ENCODE data around the gene METTL25B. TPM values are rescaled to one million over a fixed set of nuclear protein-coding genes. Genes with fewer than 3 reads are reported as not detected.

The METTL25B gene
- total and polyA plus RNA-seq, 10 of the 15 experiments (the other 5 are each of a cell fraction or from before 2014, with no cell fraction given): 5.9 to 25.2 (median 13.5) TPM

GRCh38 chr1:156746728-156747631 is 18.7 kb downstream of the METTL25B start:
- Histone ChIP-seq H3K27ac (ENCODE audit: control insufficient read depth, insufficient read depth) (peak overlapping the region; percentile 99), H3K27me3 (replicated peaks in 1 of 2; ENCODE audit: control insufficient read depth in 2 of 2, insufficient read depth in 2 of 2, low read length in 1 of 2) (no peaks in the 10 kb centered on the region), H3K9ac (ENCODE audit: control insufficient read depth, insufficient read depth, low read length) (peak overlapping the region; percentile 98), H3K79me2 (ENCODE audit: control insufficient read depth, insufficient read depth, low read length) (peaks cover 71% of the 10 kb centered on the region), H3K4me2 (ENCODE audit: control insufficient read depth, insufficient read depth) (peak overlapping the region; percentile 99), H3K36me3 (ENCODE audit: control insufficient read depth in 2 of 2, insufficient read depth in 2 of 2, low read length in 1 of 2) (peaks cover 22 to 23% of the 10 kb centered on the region in 2 experiments), H4K20me1 (ENCODE audit: control insufficient read depth, insufficient read depth) (no peaks in the 10 kb centered on the region), H3K4me3 (peak overlapping the region; percentile 99), H2AFZ (ENCODE audit: control insufficient read depth, low read depth, low read length) (no peak overlapping the region), H3K4me1 (ENCODE audit: control insufficient read depth, insufficient read depth, low read length) (peaks cover 15% of the 10 kb centered on the region), H3K9me3 (replicated peaks; ENCODE audit: control insufficient read depth, insufficient read depth, low read length) (no peaks in the 10 kb centered on the region)
- FAIRE-seq (no peak), ATAC-seq (peak; percentile 61), DNase-seq (ENCODE audit: low read depth, low spot score) (no peak)
- 7% methylated on average over 20 of the region's 29 CpGs for WGBS (ENCODE audit: insufficient coverage, insufficient replicate concordance, low lambda C conversion rate, missing lambda C conversion rate)
- RAD21 ChIA-PET (ENCODE audit: unreplicated experiment): interaction anchor here (1.0 to 2.2 kb wide), 2 partner anchors 20 to 57 kb away, joined by 4 to 12 read pairs; partner anchors contain the start of gene METTL25B
- intact Hi-C loops (cut with micrococcal nuclease; ENCODE audit: unreplicated experiment): loop anchor here (10.0 kb wide), 1 partner anchor 242 kb away; the partner anchor contains the start of gene MEF2D
- in situ Hi-C loops (cut with MboI): no loop called here
- CTCF ChIA-PET: interaction anchor here (0.6 to 1.9 kb wide), 5 partner anchors 19 to 145 kb away, joined by 3 to 16 read pairs (median 4); partner anchors contain the start of genes ISG20L2, METTL25B and PRCC
- BruUV-seq (replicated peaks): no TSS peak
- POLR2A ChIA-PET: interaction anchor here (0.8 to 1.0 kb wide), 4 partner anchors 20 to 248 kb away, joined by 3 to 7 read pairs (median 4); partner anchors contain the start of gene PRCC
- SMC1A ChIA-PET (ENCODE audit: uncharacterized antibody, unreplicated experiment): interaction anchor here (0.5 to 3.5 kb wide), 4 partner anchors 9 to 143 kb away, joined by 3 to 20 read pairs (median 9); partner anchors contain the start of gene PRCC
- peak; percentile 65 for TF ChIP-seq SIX5 (IDR thresholded peaks at IDR 0.05; ENCODE audit: low read depth, low read length, severe bottlenecking)
- peak; percentile 89 for TF ChIP-seq YY1 (IDR thresholded peaks at IDR 0.05; ENCODE audit: low read depth, low read length)
- peak; percentile 19; the same call in 1 of the 2 replicates for TF ChIP-seq CHD2 (IDR thresholded peaks at IDR 0.05; ENCODE audit: borderline replicate concordance, low read depth, low read length)
- TF ChIP-seq SREBF1 (IDR thresholded peaks at IDR 0.05; ENCODE audit: low read length): no peak
- TF ChIP-seq SMARCA5 (IDR thresholded peaks at IDR 0.05): peak; percentile 70; the same call in 1 of the 2 replicates
- peak; percentile 12 for TF ChIP-seq SP1 (IDR thresholded peaks at IDR 0.05; ENCODE audit: low read depth, low read length)
- no peak for TF ChIP-seq STAT3 (IDR thresholded peaks at IDR 0.05; ENCODE audit: low read depth, low read length)
- TF ChIP-seq HDGF (IDR thresholded peaks at IDR 0.05): peak; percentile 85
- no peak for TF ChIP-seq RBBP5 (conservative IDR thresholded peaks at IDR 0.05)
- no peak for TF ChIP-seq NRF1 (conservative IDR thresholded peaks at IDR 0.05; ENCODE audit: low read depth, low read length)
- TF ChIP-seq EED (IDR thresholded peaks at IDR 0.05; ENCODE audit: low read depth): peak; percentile 10; the same call in 1 of the 2 replicates
- TF ChIP-seq MXI1 (IDR thresholded peaks at IDR 0.05; ENCODE audit: low read depth, low read length): peak; percentile 63; the same call in 1 of the 2 replicates
- TF ChIP-seq PKNOX1 (IDR thresholded peaks at IDR 0.05): peak; percentile 28; the same call in 1 of the 2 replicates
- peak; percentile 71 for TF ChIP-seq HCFC1 (IDR thresholded peaks at IDR 0.05; ENCODE audit: low read length)
- TF ChIP-seq MLLT1 (IDR thresholded peaks at IDR 0.05): peak; percentile 58
- peak; percentile 28; the same call in 1 of the 2 replicates for TF ChIP-seq TCF12 (IDR thresholded peaks at IDR 0.05; ENCODE audit: low read depth, low read length)
- TF ChIP-seq SKIL (IDR thresholded peaks at IDR 0.05; ENCODE audit: low read depth, poor library complexity, severe bottlenecking): peak; percentile 52
- no peak for TF ChIP-seq RFX5 (IDR thresholded peaks at IDR 0.05; ENCODE audit: low read depth, low read length)
- TF ChIP-seq TAF1 (IDR thresholded peaks at IDR 0.05; ENCODE audit: borderline replicate concordance, low read depth, low read length): no peak
- TF ChIP-seq NR2F1 (conservative IDR thresholded peaks at IDR 0.05): peak; percentile 37; the same call in 1 of the 2 replicates

Data from GM12878 (cell line).